Fibroblast of lung (primary cell): ENCODE measurements around the gene GNL1. TPM values are rescaled to one million over a fixed set of nuclear protein-coding genes. Genes with fewer than 3 reads are reported as not detected.
"Not testable (repeated sequence)": the region's sequence is repeated elsewhere in the genome, so short reads cannot be mapped to it uniquely, and the experiment has no call there.

Experiments used
- DNase-seq, 2 donors: peaks; one replicate each; pipeline versions ENCODE4 v3.0.0 to v3.0.0-alpha.2; 2010; ENCODE audit warnings: low read depth in 2 of 2
- H2AFZ ChIP-seq: 2 replicates; pipeline ENCODE4 v1.5.1; 2012; ENCODE audit warnings: low read length, control low read depth, inconsistent platforms
- H3K27ac ChIP-seq: 2 replicates; pipeline ENCODE4 v1.5.1; 2011; ENCODE audit warnings: low read length, control low read depth; ENCODE audit not compliant: insufficient read depth
- H3K27me3 ChIP-seq: 2 replicates; pipeline ENCODE4 v1.5.1; 2011; ENCODE audit warnings: mild to moderate bottlenecking, low read length; ENCODE audit not compliant: control insufficient read depth, insufficient read depth
- H3K36me3 ChIP-seq: 2 replicates; pipeline ENCODE4 v1.5.1; 2011; ENCODE audit warnings: low read length; ENCODE audit not compliant: control insufficient read depth, insufficient read depth
- H3K4me1 ChIP-seq: 2 replicates; pipeline ENCODE4 v1.5.1; 2011; ENCODE audit warnings: low read length; ENCODE audit not compliant: control insufficient read depth, insufficient read depth; ENCODE audit errors: extremely low read depth
- H3K4me2 ChIP-seq: 2 replicates; pipeline ENCODE4 v1.5.1; 2011; ENCODE audit warnings: low read length, control low read depth; ENCODE audit not compliant: insufficient read depth; ENCODE audit errors: extremely low read depth
- H3K4me3 ChIP-seq, 4 experiments: fragments of 200-600 bp in 1 of 4; sonication (generic) in 1 of 4; replicated peaks in 1 of 4; 2 replicates each; pipeline ENCODE4 v1.5.1; 2011 to 2016; ENCODE audit warnings: low read length in 4 of 4, low read depth in 3 of 4, mild to moderate bottlenecking in 3 of 4, control low read depth in 2 of 4, inconsistent platforms in 1 of 4, mixed read lengths in 1 of 4; ENCODE audit not compliant: insufficient read depth in 1 of 4; ENCODE audit errors: control extremely low read depth in 1 of 4
- H3K79me2 ChIP-seq: 2 replicates; pipeline ENCODE4 v1.5.1; 2012; ENCODE audit warnings: mild to moderate bottlenecking, low read length, inconsistent platforms; ENCODE audit not compliant: control insufficient read depth, insufficient read depth
- H3K9ac ChIP-seq: 2 replicates; pipeline ENCODE4 v1.5.1; 2011; ENCODE audit warnings: mild to moderate bottlenecking, low read length, control low read depth; ENCODE audit not compliant: insufficient read depth
- H3K9me3 ChIP-seq: 2 replicates; pipeline ENCODE4 v1.5.1; 2012; ENCODE audit warnings: low read depth, low read length; ENCODE audit not compliant: control insufficient read depth, insufficient read depth
- H4K20me1 ChIP-seq: 2 replicates; pipeline ENCODE4 v1.5.1; 2011; ENCODE audit warnings: low read length; ENCODE audit not compliant: control insufficient read depth, insufficient read depth; ENCODE audit errors: extremely low read depth
- CTCF ChIP-seq, 2 donors: IDR thresholded peaks in 1 of 2; conservative IDR thresholded peaks in 1 of 2; 1 replicate in 1 of 2; 2 replicates in 1 of 2; pipeline ENCODE4 v1.5.1; 2011 to 2012; ENCODE audit warnings: low read length in 2 of 2, control low read depth in 1 of 2, inconsistent platforms in 1 of 2, low read depth in 1 of 2, mild to moderate bottlenecking in 1 of 2
- EZH2 ChIP-seq: IDR thresholded peaks from 2 replicates; pipeline ENCODE4 v1.5.1; 2012; ENCODE audit warnings: low read length, control low read depth, mild to moderate bottlenecking; ENCODE audit errors: missing control alignments
- polyA plus RNA-seq, 2 donors: library from polyadenylated mRNA; depleted of rRNA in 1 of 2; stranded (reverse) in 1 of 2; unstranded in 1 of 2; fragments of >200 nt; gene quantifications; 2 replicates each; pipeline ENCODE4 v1.2.1, GENCODE V29; 2011 to 2012; ENCODE audit warnings: missing spikeins in 1 of 2
- total RNA-seq: library from RNA; depleted of rRNA; stranded (reverse); fragments of >200 nt; gene quantifications from 2 replicates; pipeline ENCODE4 v1.2.1, GENCODE V29; 2014

GNL1 gene
- total and polyA plus RNA-seq, 2 donors (not counting 1 experiment from before 2014, with no cell fraction given), result 33.4 to 67.0 TPM

- H3K9me3 ChIP-seq, result no peaks in the 10 kb centered on the region
- no peak overlapping the region for H3K4me3 ChIP-seq
- no peak for DNase-seq
- no peak overlapping the region for H3K27ac ChIP-seq
- no peaks in the 10 kb centered on the region for H3K79me2 ChIP-seq
- no peaks in the 10 kb centered on the region for H3K27me3 ChIP-seq
- H2AFZ ChIP-seq, result no peak overlapping the region
- TF ChIP-seq CTCF (conservative IDR thresholded peaks at IDR 0.05 in 1 of 2, IDR thresholded peaks at IDR 0.05 in 1 of 2; ENCODE audit: low read depth in 1 of 2, low read length in 2 of 2) (no peak), EZH2 (no peak)
- peaks cover 2% of the 10 kb centered on the region for H3K4me1 ChIP-seq
- H3K36me3 ChIP-seq, result no peaks in the 10 kb centered on the region
- H3K9ac ChIP-seq, result no peak overlapping the region
- H4K20me1 ChIP-seq, result no peaks in the 10 kb centered on the region
- H3K4me2 ChIP-seq, result no peak overlapping the region
Observed at GRCh38 chr6:30507849-30508827, 48.2 kb downstream of the GNL1 start.

GRCh38 chr6:30500421-30501355 lies 55.6 kb downstream of the GNL1 start:
- H3K79me2 ChIP-seq, result no peaks in the 10 kb centered on the region
- peak overlapping the region; percentile 52 for H2AFZ ChIP-seq
- H4K20me1 ChIP-seq, result no peaks in the 10 kb centered on the region
- TF ChIP-seq EZH2, result no peak
- TF ChIP-seq CTCF (conservative IDR thresholded peaks at IDR 0.05 in 1 of 2, IDR thresholded peaks at IDR 0.05 in 1 of 2; ENCODE audit: low read depth in 1 of 2, low read length in 2 of 2), result no peak
- no peak overlapping the region for H3K4me2 ChIP-seq
- H3K4me1 ChIP-seq, result peaks cover 7% of the 10 kb centered on the region
- peak in 1 of 2 donors; percentile 13 for DNase-seq
- H3K4me3 ChIP-seq, result no peak overlapping the region
- no peaks in the 10 kb centered on the region for H3K27me3 ChIP-seq
- H3K9me3 ChIP-seq, result no peaks in the 10 kb centered on the region
- H3K9ac ChIP-seq, result no peak overlapping the region
- H3K27ac ChIP-seq, result no peak overlapping the region
- H3K36me3 ChIP-seq, result no peaks in the 10 kb centered on the region

GRCh38 chr6:30498705-30499104 lies 57.6 kb downstream of the GNL1 start:
- not testable (repeated sequence) for H2AFZ ChIP-seq, H3K9ac ChIP-seq, H3K79me2 ChIP-seq, DNase-seq, H3K27me3 ChIP-seq, H3K4me3 ChIP-seq, H3K27ac ChIP-seq, H3K4me2 ChIP-seq, H3K4me1 ChIP-seq, H3K9me3 ChIP-seq, H4K20me1 ChIP-seq, H3K36me3 ChIP-seq
